Lower leg skin (tissue), 4 donors: Measurements from ENCODE around the gene YAP1. TPM values are rescaled to one million over a fixed set of nuclear protein-coding genes. Genes with fewer than 3 reads are reported as not detected.

Experiments used
- DNase-seq, 2 donors: peaks; one replicate each; pipeline ENCODE4 v3.0.0-alpha.2; 2019; ENCODE audit warnings: low spot score in 2 of 2
- H3K4me3 ChIP-seq: fragments of 200-600 bp; sonication (generic); 2 replicates; pipeline ENCODE4 v1.5.1; 2017; ENCODE audit warnings: mild to moderate bottlenecking, low read depth; ENCODE audit not compliant: poor library complexity, severe bottlenecking
- POLR2A ChIP-seq, 2 donors: fragments of 450-650 bp; IDR thresholded peaks; one replicate each; pipeline ENCODE4 v1.6.1; 2016 to 2017; ENCODE audit warnings: antibody characterized with exemption in 2 of 2, mild to moderate bottlenecking in 1 of 2, moderate library complexity in 1 of 2
- WGBS, 2 donors: methylation state at CpG; one replicate each; pipeline ENCODE4 v1.1.5; 2018; 5-methylcytosine and 5-hydroxymethylcytosine counted together
- intact Hi-C: fragments of 100-400 bp; cut with DNase I; formaldehyde crosslinking; loops from one replicate; pipeline ENCODE4 v1.15.0; 2023; ENCODE audit warnings: low total_unique reads
- total RNA-seq, 4 donors: library from RNA; depleted of rRNA; stranded (reverse); fragments of >200 nt; gene quantifications; one replicate each; pipeline ENCODE4 v1.1.0, GENCODE V29; 2016
- TF ChIP-seq, protein P1 (sequence below), 3 donors: fragments of 450-650 bp; IDR thresholded peaks; one replicate each; pipeline ENCODE4 v1.5.1; 2016; ENCODE audit warnings: antibody characterized with exemption in 3 of 3, mild to moderate bottlenecking in 3 of 3, moderate library complexity in 2 of 3

The YAP1 gene
- total RNA-seq, 4 donors from 2014 or later: 164 to 241 (median 211) TPM

DNA sequence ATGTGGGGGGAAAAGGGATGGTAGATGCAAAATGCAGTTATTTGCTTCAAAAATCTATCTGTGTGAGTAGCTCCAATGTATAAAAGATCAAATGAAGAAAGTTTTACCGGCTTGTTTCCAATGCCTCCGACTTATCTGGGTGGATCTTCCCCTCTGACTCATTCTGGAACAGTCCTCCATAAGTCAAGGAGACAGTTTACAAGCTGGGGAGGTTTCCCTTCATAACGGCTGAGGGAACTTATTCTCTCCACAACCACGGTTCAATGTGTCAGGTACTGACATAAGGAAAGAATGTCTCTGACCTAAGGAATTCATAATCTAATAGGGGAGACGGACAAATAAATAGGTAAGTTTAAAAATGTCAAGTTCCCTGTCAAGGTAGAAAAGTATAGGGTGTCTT lies 157.4 kb downstream of the YAP1 start:
- no peak for DNase-seq
- WGBS, 2 donors: 19 to 22% methylated on average over 5 of the region's 5 CpGs
- no peak overlapping the region for H3K4me3 ChIP-seq
- TF ChIP-seq, protein P1, sequence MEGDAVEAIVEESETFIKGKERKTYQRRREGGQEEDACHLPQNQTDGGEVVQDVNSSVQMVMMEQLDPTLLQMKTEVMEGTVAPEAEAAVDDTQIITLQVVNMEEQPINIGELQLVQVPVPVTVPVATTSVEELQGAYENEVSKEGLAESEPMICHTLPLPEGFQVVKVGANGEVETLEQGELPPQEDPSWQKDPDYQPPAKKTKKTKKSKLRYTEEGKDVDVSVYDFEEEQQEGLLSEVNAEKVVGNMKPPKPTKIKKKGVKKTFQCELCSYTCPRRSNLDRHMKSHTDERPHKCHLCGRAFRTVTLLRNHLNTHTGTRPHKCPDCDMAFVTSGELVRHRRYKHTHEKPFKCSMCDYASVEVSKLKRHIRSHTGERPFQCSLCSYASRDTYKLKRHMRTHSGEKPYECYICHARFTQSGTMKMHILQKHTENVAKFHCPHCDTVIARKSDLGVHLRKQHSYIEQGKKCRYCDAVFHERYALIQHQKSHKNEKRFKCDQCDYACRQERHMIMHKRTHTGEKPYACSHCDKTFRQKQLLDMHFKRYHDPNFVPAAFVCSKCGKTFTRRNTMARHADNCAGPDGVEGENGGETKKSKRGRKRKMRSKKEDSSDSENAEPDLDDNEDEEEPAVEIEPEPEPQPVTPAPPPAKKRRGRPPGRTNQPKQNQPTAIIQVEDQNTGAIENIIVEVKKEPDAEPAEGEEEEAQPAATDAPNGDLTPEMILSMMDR (IDR thresholded peaks at IDR 0.05): no peak
- intact Hi-C loops: no loop called here

DNA sequence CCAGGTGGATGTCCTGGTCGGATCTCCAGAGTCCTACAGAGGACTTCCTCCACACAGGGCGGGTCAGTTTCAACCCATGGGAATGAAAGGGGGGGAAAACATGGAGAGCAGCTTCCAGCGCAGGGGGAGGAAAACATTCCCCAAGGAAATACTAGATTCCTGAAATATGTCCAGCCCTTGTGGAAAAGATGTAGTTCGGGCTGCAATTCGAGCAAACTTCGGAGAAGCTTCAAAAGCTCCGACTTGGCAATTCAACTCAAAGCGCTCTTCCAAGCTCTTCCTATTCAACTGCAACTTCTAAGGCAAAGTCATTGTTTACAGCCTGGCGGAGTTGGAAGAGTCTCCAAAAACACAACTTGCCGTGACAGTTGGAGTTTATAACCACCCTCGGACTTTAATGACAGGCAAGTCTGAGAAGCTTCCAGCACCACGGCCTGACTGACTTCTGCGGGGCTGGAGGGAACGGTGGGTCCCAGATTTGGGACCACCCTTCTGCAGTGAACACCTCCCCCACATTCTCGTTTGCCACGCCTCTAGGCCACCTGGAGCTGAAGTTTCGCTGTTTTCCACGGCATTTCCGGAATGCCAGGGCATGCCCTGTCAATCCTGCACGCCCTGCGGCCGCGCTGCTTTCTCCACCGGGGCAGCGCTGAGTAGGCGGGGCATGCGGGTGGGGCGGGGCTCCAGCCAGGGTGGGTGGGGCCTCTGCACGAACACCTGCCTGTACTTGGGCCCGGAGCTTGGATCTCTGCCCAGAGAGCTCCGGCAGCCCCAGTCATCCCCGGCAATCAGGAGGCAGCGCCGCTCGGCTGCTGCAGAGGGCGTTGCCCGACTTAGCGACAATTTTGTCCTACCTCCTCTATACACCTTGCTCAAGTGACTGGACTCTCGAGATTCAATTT lies 158.1 kb downstream of the YAP1 start:
- peak; percentile 88 to 96 for DNase-seq
- peak overlapping the region; percentile 21 for H3K4me3 ChIP-seq
- TF ChIP-seq, protein P1 (IDR thresholded peaks at IDR 0.05): no peak
- no peak for TF ChIP-seq POLR2A (IDR thresholded peaks at IDR 0.05)
- intact Hi-C loops: no loop called here
- 11 to 12% methylated on average over 31 to 35 of the region's 39 CpGs for WGBS, 2 donors

DNA sequence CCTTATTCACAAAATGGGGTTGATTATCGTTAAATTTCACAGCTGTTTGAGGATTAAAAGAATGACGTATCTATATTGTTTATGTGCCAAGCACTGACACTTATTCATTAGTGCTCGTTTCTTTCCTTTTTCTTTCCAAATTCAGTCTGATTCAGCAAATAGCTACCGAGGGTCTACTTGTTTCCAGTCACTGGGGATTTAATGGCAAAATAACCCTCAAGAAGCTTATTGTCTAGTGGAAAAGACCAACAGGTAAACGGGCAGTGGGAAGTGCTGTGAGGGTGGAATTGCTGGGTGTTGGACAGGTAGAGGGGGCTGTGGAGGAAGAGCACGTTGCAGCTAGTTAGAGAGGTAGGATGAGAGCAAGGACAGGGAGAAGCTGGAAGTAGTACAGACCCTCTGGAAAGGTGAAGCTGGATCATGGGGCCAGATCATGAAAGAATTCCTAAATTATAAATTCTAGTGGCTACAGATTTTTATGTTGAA lies 158.8 kb downstream of the YAP1 start:
- WGBS, 2 donors: 10 to 14% methylated on average over 6 of the region's 6 CpGs
- TF ChIP-seq, protein P1 (IDR thresholded peaks at IDR 0.05): no peak
- TF ChIP-seq POLR2A (IDR thresholded peaks at IDR 0.05): no peak

DNA sequence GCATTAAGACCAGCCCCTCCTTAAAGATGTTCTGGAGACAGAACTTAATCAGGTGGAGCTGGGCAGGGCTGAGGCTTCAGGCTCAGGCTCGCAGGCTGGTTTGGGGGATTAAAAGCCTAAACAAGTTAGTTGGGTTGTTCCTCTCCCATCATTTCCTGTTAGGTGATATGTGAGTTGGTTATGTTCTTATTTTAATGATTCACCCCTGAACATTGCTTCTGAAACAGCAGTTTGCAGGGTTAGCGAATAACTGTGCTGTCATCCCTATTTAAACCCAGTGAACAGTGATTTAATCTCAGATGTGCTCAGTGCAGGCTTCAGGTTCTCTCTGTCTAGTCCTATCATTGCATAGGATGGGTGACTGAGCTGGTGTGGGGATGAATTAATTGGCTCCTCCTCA lies 159.7 kb downstream of the YAP1 start:
- intact Hi-C loops: no loop called here
- TF ChIP-seq, protein P1 (IDR thresholded peaks at IDR 0.05): no peak
- no peak for TF ChIP-seq POLR2A (IDR thresholded peaks at IDR 0.05)
- WGBS, 2 donors: 47 to 68% methylated on average over 2 of the region's 2 CpGs
- no peak overlapping the region for H3K4me3 ChIP-seq
- DNase-seq: no peak

More for the DNA sequence above, 158.8 kb downstream of the YAP1 start:
- no peak for DNase-seq
- intact Hi-C loops: no loop called here
- no peak overlapping the region for H3K4me3 ChIP-seq

DNA sequence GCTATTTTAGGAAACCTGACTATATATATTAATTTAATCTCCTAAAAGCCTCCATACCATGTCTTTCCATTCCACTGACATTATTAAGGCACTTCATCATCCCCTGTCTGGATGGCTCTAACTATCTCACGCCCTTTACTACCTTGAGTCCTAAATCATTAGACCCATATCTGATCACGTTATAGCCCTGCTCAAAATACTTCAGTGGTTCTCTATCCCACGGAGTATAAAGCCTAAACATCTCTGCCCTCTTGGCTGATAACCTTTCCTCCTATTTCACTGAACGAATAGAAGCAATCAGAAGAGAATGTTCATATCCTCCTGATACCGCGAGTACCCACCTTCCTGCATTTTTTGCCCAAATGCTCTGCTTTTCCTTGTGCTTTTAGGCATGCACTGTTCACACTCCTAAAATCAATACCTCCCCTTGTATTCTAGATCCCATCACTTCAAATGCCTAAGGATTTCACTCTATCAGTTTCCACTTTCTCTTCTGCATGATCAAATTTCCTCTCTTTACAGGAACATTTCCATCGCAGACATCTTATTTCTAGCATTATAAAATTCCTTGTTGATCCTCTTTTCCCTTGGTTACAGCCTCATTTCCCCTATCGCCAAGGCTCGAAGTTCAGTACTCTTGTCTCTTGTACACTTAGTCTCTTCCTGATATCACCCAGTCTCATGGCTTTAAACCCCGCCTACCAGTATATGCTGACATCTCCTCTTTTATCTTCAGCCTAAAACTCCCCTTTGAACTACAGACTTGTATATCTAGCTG lies 162.0 kb downstream of the YAP1 start:
- no peak overlapping the region for H3K4me3 ChIP-seq
- DNase-seq: no peak
- 83 to 87% methylated on average over 10 of the region's 10 CpGs for WGBS, 2 donors
- intact Hi-C loops: no loop called here
- no peak for TF ChIP-seq POLR2A (IDR thresholded peaks at IDR 0.05)
- TF ChIP-seq, protein P1 (IDR thresholded peaks at IDR 0.05): no peak
